D721Med (cell line): Measurements from ENCODE around the gene DCHS1.

Experiments used
- DNase-seq: peaks from one replicate; pipeline ENCODE4 v3.0.0; 2011; ENCODE audit warnings: low spot score; ENCODE audit not compliant: insufficient read length
- FAIRE-seq: peaks from 2 replicates; lab custom pipeline; 2011; peaks lifted over from hg19 to GRCh38; lab: Jason Lieb, UNC
- TF ChIP-seq, protein P1 (sequence below): IDR thresholded peaks from 2 replicates; pipeline ENCODE4 v1.5.1; 2012; ENCODE audit warnings: mild to moderate bottlenecking, control low read depth; ENCODE audit not compliant: insufficient read depth; ENCODE audit errors: missing control alignments

DCHS1 gene

GRCh38 chr11:6666302-6667183 is 10.9 kb upstream of the DCHS1 start:
- DNase-seq (no peak), FAIRE-seq (no peak)
- TF ChIP-seq, protein P1, sequence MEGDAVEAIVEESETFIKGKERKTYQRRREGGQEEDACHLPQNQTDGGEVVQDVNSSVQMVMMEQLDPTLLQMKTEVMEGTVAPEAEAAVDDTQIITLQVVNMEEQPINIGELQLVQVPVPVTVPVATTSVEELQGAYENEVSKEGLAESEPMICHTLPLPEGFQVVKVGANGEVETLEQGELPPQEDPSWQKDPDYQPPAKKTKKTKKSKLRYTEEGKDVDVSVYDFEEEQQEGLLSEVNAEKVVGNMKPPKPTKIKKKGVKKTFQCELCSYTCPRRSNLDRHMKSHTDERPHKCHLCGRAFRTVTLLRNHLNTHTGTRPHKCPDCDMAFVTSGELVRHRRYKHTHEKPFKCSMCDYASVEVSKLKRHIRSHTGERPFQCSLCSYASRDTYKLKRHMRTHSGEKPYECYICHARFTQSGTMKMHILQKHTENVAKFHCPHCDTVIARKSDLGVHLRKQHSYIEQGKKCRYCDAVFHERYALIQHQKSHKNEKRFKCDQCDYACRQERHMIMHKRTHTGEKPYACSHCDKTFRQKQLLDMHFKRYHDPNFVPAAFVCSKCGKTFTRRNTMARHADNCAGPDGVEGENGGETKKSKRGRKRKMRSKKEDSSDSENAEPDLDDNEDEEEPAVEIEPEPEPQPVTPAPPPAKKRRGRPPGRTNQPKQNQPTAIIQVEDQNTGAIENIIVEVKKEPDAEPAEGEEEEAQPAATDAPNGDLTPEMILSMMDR, result no peak

DNA sequence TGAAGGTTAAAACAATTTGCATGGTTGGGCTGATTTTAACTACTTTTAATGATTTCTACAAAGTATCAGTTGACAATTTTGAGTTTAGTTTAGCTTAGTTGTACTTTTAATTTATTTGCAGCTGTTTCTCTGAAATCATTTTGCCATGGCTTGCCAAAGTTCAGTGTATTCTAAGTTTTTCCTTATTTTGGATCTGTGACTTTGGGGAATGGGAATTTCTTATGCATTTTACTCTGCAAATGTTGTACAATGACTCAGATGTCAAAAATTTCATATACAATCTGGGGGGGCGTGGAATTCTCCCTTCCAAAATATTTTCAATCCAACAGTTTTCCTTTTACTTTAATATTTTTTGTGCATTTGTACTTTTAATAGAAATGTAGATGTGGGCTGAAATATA is 8.9 kb upstream of the DCHS1 start:
- TF ChIP-seq, protein P1, result no peak
- DNase-seq (no peak), FAIRE-seq (no peak)

DNA sequence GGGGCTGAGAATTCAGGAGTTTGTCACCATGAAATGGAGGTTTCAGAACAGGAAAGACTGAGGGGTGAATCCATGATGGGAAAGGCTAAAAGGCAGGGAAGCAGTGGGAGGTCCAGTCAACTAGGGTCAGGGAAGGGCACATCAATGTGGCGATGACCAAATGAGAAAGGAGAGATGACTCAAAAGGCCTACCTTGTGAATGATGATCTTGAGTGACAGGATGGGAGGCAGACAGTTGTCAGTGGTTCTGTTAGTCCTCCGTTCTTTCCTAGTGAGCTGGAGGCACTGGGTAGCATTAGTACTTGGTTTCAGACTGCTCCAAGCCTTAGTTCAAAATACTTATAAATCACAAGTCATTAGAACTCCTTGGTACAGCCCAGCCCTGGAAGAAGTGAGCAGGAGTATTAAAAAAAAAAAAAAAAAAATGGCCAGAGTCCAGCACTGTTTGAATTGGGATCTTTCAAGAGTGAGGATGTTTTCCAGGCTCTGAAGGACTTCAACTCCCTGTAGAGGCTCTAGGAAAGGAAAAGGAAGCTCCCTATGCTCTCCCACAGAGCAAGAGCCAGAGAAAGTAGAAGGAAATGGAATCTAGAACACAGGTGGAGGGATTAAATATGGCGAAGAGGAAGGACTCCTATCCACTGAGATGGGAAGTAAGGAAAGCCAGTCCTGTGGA is 8.3 kb upstream of the DCHS1 start:
- FAIRE-seq (no peak), DNase-seq (no peak)
- TF ChIP-seq, protein P1, result no peak

DNA sequence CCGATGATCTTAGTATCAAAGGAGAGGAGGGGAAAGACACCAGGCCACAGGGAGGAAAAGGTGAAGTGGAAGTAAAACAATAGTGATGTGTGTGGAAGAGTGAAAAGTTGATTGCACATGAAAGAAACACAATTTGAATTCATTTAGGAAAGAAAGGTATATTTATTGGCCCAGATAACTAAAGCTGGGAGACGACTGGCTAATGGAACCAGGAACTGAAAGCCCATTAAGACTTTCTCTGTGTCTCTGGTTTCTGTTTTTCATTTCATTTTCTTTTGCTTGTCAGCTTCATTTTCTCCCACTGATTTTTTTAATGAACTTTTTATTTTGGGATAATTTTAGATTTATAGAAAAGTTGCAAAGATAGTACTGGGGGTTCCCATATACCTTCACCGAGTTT is 5.1 kb upstream of the DCHS1 start:
- TF ChIP-seq, protein P1, result no peak
- FAIRE-seq (no peak), DNase-seq (no peak)

DNA sequence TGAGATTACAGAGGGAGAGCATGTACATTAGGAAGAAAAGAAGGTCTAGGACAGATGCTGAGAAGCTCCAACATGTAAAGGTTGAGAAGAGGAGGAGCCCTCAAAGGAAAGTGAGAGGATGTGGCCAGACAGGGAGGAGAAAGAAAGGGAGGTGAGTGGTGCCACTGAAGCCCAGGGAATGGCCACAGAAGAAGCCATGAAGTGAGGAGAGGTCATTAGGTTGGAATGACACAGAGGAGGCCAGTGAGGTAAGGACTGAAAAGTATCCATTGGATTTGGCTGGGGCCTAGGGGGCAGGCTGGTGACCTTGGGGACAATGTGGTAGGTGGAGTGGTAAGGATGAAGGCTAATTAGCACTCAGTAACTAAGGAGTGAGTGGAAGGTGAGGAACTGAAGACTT is 3.0 kb upstream of the DCHS1 start:
- TF ChIP-seq, protein P1, result no peak
- FAIRE-seq (no peak), DNase-seq (no peak)

DNA sequence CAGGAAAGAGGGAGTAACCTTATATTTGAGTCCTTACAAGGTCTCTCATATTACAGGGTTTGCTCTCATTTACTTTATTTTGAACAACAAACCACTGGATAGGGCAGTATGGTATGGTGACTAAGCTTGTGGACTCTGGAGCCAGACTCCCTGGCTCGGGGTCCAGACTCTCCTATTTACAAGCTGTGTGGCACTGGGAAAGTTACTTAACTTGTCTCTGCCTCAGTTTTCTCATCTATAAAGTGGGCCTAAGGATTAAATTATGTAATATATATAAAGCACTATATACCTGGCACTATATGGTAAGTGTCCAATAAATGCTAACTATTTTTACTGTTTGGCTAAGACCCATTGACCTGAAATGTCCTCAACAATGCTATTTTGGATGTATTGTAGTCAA is 1.7 kb upstream of the DCHS1 start:
- TF ChIP-seq, protein P1, result no peak
- no peak for DNase-seq
- no peak for FAIRE-seq

DNA sequence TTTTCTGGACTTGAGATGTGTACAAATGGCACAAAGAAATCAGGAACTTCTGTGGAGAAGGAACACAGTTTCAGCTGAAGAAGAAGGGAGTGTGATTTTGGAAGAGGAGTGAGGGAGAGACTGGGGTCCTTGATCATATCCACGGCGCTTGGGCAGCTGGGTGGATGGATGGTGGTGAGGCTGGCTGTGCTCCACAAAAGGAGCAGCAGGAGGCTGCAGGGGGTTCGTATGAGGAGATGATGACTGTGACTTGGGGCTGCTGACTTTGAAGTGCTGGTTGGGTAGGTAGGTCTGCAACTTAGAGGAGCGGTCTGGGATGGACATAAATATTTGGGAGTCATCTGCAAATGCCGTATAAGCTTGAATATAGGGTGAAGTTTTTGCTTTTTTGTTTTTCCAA is 1.3 kb upstream of the DCHS1 start:
- TF ChIP-seq, protein P1, result no peak
- DNase-seq (no peak), FAIRE-seq (no peak)
